ENCODE measurements around the gene ZNF320.

- no peak for TF ChIP-seq EZH2 (IDR thresholded peaks at IDR 0.05; ENCODE audit: borderline replicate concordance)
- TF ChIP-seq CTCF (IDR thresholded peaks at IDR 0.05; ENCODE audit: poor library complexity), result no peak
- TF ChIP-seq EZH2phosphoT487 (IDR thresholded peaks at IDR 0.05; ENCODE audit: low read depth, severe bottlenecking, unreplicated experiment), result no peak
Measured at GRCh38 chr19:52896431-52897137, 851 bp downstream of the ZNF320 start.
